H1 (cell line): Measurements from ENCODE around the gene CCIN. TPM values are rescaled to one million over a fixed set of nuclear protein-coding genes. Genes with fewer than 3 reads are reported as not detected.
A peak's percentile ranks its signal among the peaks of the same experiment; 100 is the strongest.

Experiments
- CTCF ChIA-PET: fragments of 300-600 bp; sonication (Branson Sonifier 250); formaldehyde crosslinking; loops from one replicate; lab custom pipeline; 2021; ENCODE audit not compliant: partially characterized antibody; lab: Charles Lee
- POLR2A ChIA-PET: fragments of 300-600 bp; sonication (Branson Sonifier 250); formaldehyde crosslinking; loops from one replicate; lab custom pipeline; 2021; ENCODE audit warnings: inconsistent platforms; ENCODE audit not compliant: partially characterized antibody; lab: Charles Lee
- DNase-seq, 2 experiments: peaks; one replicate each; pipeline versions ENCODE4 v3.0.0 to v3.0.0-alpha.2; 2010 to 2022; ENCODE audit warnings: low spot score in 2 of 2, low read depth in 1 of 2, mixed read lengths in 1 of 2
- FAIRE-seq: peaks from 2 replicates; lab custom pipeline; 2011; peaks lifted over from hg19 to GRCh38; lab: Jason Lieb, UNC
- H2AFZ ChIP-seq: 2 replicates; pipeline ENCODE4 v1.8.1; 2012; ENCODE audit warnings: low read length, inconsistent platforms
- H2AK5ac ChIP-seq: 2 replicates; pipeline ENCODE4 v1.6.1; 2013; ENCODE audit warnings: low read depth, low read length
- H2BK120ac ChIP-seq: replicated peaks from 2 replicates; pipeline ENCODE3; 2013; ENCODE audit warnings: low read depth, low read length, inconsistent platforms
- H2BK12ac ChIP-seq: 2 replicates; pipeline ENCODE4 v1.6.1; 2013; ENCODE audit warnings: low read depth, low read length
- H2BK15ac ChIP-seq: 2 replicates; pipeline ENCODE4 v1.6.1; 2013; ENCODE audit warnings: low read length
- H2BK20ac ChIP-seq: 2 replicates; pipeline ENCODE4 v1.6.1; 2013; ENCODE audit warnings: low read length
- H2BK5ac ChIP-seq: 2 replicates; pipeline ENCODE4 v1.6.1; 2013; ENCODE audit warnings: low read depth, low read length
- H3K14ac ChIP-seq: 2 replicates; pipeline ENCODE4 v1.6.1; 2013; ENCODE audit warnings: inconsistent platforms; ENCODE audit not compliant: insufficient read length
- H3K18ac ChIP-seq: 2 replicates; pipeline ENCODE4 v1.6.1; 2013; ENCODE audit warnings: low read length; ENCODE audit errors: extremely low read depth
- H3K23ac ChIP-seq: 2 replicates; pipeline ENCODE4 v1.6.1; 2013; ENCODE audit warnings: inconsistent platforms; ENCODE audit not compliant: insufficient read length
- H3K23me2 ChIP-seq: 2 replicates; pipeline ENCODE4 v1.6.1; 2013; ENCODE audit warnings: low read depth, low read length
- H3K27ac ChIP-seq: 2 replicates; pipeline ENCODE4 v1.6.1; 2011; ENCODE audit warnings: low read depth, low read length, inconsistent platforms
- H3K27me3 ChIP-seq, 4 experiments: replicated peaks in 1 of 4; 1 replicate in 1 of 4; 2 replicates in 3 of 4; pipeline versions ENCODE4 v1.6.1 to v1.8.1; 2011 to 2013; ENCODE audit warnings: low read length in 3 of 4, mild to moderate bottlenecking in 3 of 4, inconsistent platforms in 2 of 4, mixed read lengths in 2 of 4, moderate library complexity in 1 of 4; ENCODE audit not compliant: control insufficient read depth in 3 of 4, insufficient read depth in 3 of 4; ENCODE audit errors: extremely low read depth in 1 of 4
- H3K36me3 ChIP-seq, 4 experiments: 2 replicates each; pipeline versions ENCODE4 v1.6.1 to v1.8.1; 2011 to 2013; ENCODE audit warnings: mild to moderate bottlenecking in 4 of 4, low read length in 3 of 4, moderate library complexity in 2 of 4, control low read depth in 1 of 4, inconsistent platforms in 1 of 4; ENCODE audit not compliant: insufficient read depth in 4 of 4, control insufficient read depth in 2 of 4
- H3K4ac ChIP-seq: replicated peaks from 2 replicates; pipeline ENCODE3; 2013; ENCODE audit warnings: low read length, low read depth, mixed read lengths, inconsistent platforms; ENCODE audit not compliant: insufficient read length
- H3K4me1 ChIP-seq, 4 experiments: replicated peaks in 1 of 4; 1 replicate in 1 of 4; 2 replicates in 3 of 4; pipeline versions ENCODE4 v1.6.1 to v1.8.1; 2011 to 2013; ENCODE audit warnings: low read length in 3 of 4, inconsistent platforms in 2 of 4, mixed read lengths in 1 of 4; ENCODE audit not compliant: insufficient read depth in 4 of 4, control insufficient read depth in 3 of 4
- H3K4me2 ChIP-seq, 2 experiments: 2 replicates each; pipeline versions ENCODE4 v1.6.1 to v1.8.1; 2011 to 2013; ENCODE audit warnings: low read depth in 2 of 2, low read length in 2 of 2, control low read depth in 1 of 2, inconsistent platforms in 1 of 2, mild to moderate bottlenecking in 1 of 2; ENCODE audit not compliant: insufficient read depth in 1 of 2
- H3K4me3 ChIP-seq, 4 experiments: fragments of 200-600, 300-600 bp in 1 of 4; sonication (generic), shearing (Covaris generic), sonication (Bioruptor Twin) in 1 of 4; 2 replicates each; pipeline versions ENCODE4 v1.5.1 to v1.8.1; 2011 to 2016; ENCODE audit warnings: low read length in 4 of 4, low read depth in 3 of 4, control low read depth in 2 of 4, inconsistent platforms in 2 of 4, mild to moderate bottlenecking in 2 of 4, mixed read lengths in 1 of 4, moderate library complexity in 1 of 4; ENCODE audit not compliant: insufficient read depth in 2 of 4; ENCODE audit errors: extremely low read depth in 1 of 4
- H3K56ac ChIP-seq: replicated peaks from 2 replicates; pipeline ENCODE3; 2013; ENCODE audit warnings: low read depth, mild to moderate bottlenecking, mixed read lengths, low read length, inconsistent platforms; ENCODE audit not compliant: insufficient read length
- H3K79me1 ChIP-seq: 2 replicates; pipeline ENCODE4 v1.6.1; 2013; ENCODE audit warnings: low read depth, low read length, control low read depth
- H3K79me2 ChIP-seq, 2 experiments: 2 replicates each; pipeline versions ENCODE4 v1.6.1 to v1.8.1; 2012 to 2013; ENCODE audit warnings: low read length in 2 of 2, mild to moderate bottlenecking in 2 of 2, inconsistent platforms in 1 of 2; ENCODE audit not compliant: insufficient read depth in 2 of 2, control insufficient read depth in 1 of 2
- H3K9ac ChIP-seq, 4 experiments: replicated peaks in 1 of 4; 1 replicate in 1 of 4; 2 replicates in 3 of 4; pipeline versions ENCODE4 v1.6.1 to v1.8.1; 2011 to 2013; ENCODE audit warnings: low read depth in 3 of 4, low read length in 3 of 4, control low read depth in 2 of 4, mild to moderate bottlenecking in 2 of 4, moderate library complexity in 2 of 4, inconsistent platforms in 1 of 4; ENCODE audit errors: extremely low read depth in 1 of 4
- H3K9me3 ChIP-seq, 2 experiments: 2 replicates each; pipeline versions ENCODE4 v1.6.1 to v1.8.1; 2012 to 2013; ENCODE audit warnings: mild to moderate bottlenecking in 2 of 2, moderate library complexity in 2 of 2, control low read depth in 1 of 2, inconsistent platforms in 1 of 2, low read depth in 1 of 2, low read length in 1 of 2, mixed read lengths in 1 of 2; ENCODE audit not compliant: insufficient read depth in 2 of 2
- H4K20me1 ChIP-seq, 2 experiments: replicated peaks in 1 of 2; 2 replicates each; pipeline versions ENCODE3 to v1.8.1; 2011 to 2013; ENCODE audit warnings: inconsistent platforms in 2 of 2, low read length in 2 of 2, mild to moderate bottlenecking in 1 of 2; ENCODE audit not compliant: insufficient read depth in 2 of 2, control insufficient read depth in 1 of 2
- H4K5ac ChIP-seq: 2 replicates; pipeline ENCODE4 v1.6.1; 2013; ENCODE audit warnings: low read length, low read depth, mixed read lengths, inconsistent platforms; ENCODE audit not compliant: insufficient read length
- H4K8ac ChIP-seq: 2 replicates; pipeline ENCODE4 v1.8.0; 2013; ENCODE audit warnings: mild to moderate bottlenecking, moderate library complexity, low read length, inconsistent platforms; ENCODE audit not compliant: insufficient read depth; ENCODE audit errors: extremely low read depth
- H4K91ac ChIP-seq: replicated peaks from 2 replicates; pipeline ENCODE3; 2013; ENCODE audit warnings: low read length, mixed read lengths, inconsistent platforms; ENCODE audit not compliant: insufficient read length
- BCL11A ChIP-seq, 2 experiments: IDR thresholded peaks; one replicate each; pipeline ENCODE4 v1.6.1; 2011; ENCODE audit warnings: low read depth in 2 of 2, low read length in 2 of 2, mild to moderate bottlenecking in 2 of 2
- CBX5 ChIP-seq: fragments of 300-800, 300-1000 bp; sonication (generic); IDR thresholded peaks from 2 replicates; pipeline ENCODE4 v1.7.1; 2016; ENCODE audit warnings: antibody characterized with exemption, low read length, low read depth
- CEBPB ChIP-seq: IDR thresholded peaks from 2 replicates; pipeline ENCODE4 v1.6.1; 2012; ENCODE audit warnings: low read depth, low read length
- CTBP2 ChIP-seq: IDR thresholded peaks from 2 replicates; pipeline ENCODE4 v1.7.0; 2011; ENCODE audit warnings: borderline replicate concordance, mild to moderate bottlenecking, moderate library complexity, mixed read lengths, low read length; ENCODE audit not compliant: insufficient read depth, insufficient read length
- EZH2 ChIP-seq: fragments of 200-600 bp; sonication (generic); IDR thresholded peaks from 2 replicates; pipeline ENCODE4 v1.7.1; 2012; ENCODE audit warnings: low read depth, mild to moderate bottlenecking, moderate library complexity, low read length, inconsistent platforms; ENCODE audit not compliant: severe bottlenecking
- GABPA ChIP-seq: IDR thresholded peaks from 2 replicates; pipeline ENCODE4 v1.6.1; 2011; ENCODE audit warnings: mild to moderate bottlenecking, low read length, moderate library complexity, borderline replicate concordance; ENCODE audit not compliant: insufficient read depth
- HDAC6 ChIP-seq: IDR thresholded peaks from one replicate; pipeline ENCODE4 v1.7.1; 2012; ENCODE audit warnings: low read depth, mild to moderate bottlenecking, inconsistent platforms, low read length, moderate library complexity
- KDM5A ChIP-seq: fragments of 200-600 bp; IDR thresholded peaks from 2 replicates; pipeline ENCODE4 v1.7.1; 2012; ENCODE audit warnings: mild to moderate bottlenecking, low read length, inconsistent platforms, mixed read lengths
- POLR2A ChIP-seq, 2 experiments: IDR thresholded peaks; 1 replicate in 1 of 2; 2 replicates in 1 of 2; pipeline ENCODE4 v1.6.1; 2011; ENCODE audit warnings: low read depth in 2 of 2, low read length in 2 of 2, mild to moderate bottlenecking in 2 of 2; ENCODE audit errors: control extremely low read depth in 1 of 2
- SP4 ChIP-seq: IDR thresholded peaks from 2 replicates; pipeline ENCODE4 v1.6.1; 2012; ENCODE audit warnings: low read length, inconsistent platforms
- TCF12 ChIP-seq: IDR thresholded peaks from 2 replicates; pipeline ENCODE4 v1.6.1; 2011; ENCODE audit warnings: low read depth, mild to moderate bottlenecking, low read length
- TEAD4 ChIP-seq: IDR thresholded peaks from 2 replicates; pipeline ENCODE4 v1.6.1; 2012; ENCODE audit warnings: low read depth, low read length, inconsistent platforms, mixed read lengths
- WGBS, 2 experiments: shearing (Covaris generic) in 1 of 2; methylation state at CpG; one replicate each; pipeline versions ENCODE4 v1.1.6 to v1.1.7; 2013 to 2015; ENCODE audit warnings: low lambda C conversion rate in 2 of 2, mixed read lengths in 2 of 2, inconsistent platforms in 1 of 2, low coverage in 1 of 2, missing lambda C conversion rate in 1 of 2; ENCODE audit not compliant: insufficient replicate concordance in 2 of 2, insufficient coverage in 1 of 2, insufficient read length in 1 of 2; ENCODE audit errors: extremely low coverage in 1 of 2, missing lambda C conversion rate in 1 of 2; 5-methylcytosine and 5-hydroxymethylcytosine counted together
- polyA plus RNA-seq, 7 experiments: library from polyadenylated mRNA; depleted of rRNA in 3 of 7; stranded (reverse) in 5 of 7; unstranded in 2 of 7; fragments of >200 nt in 5 of 7; fragments of 200-250 nt in 2 of 7; gene quantifications; 1 replicate in 5 of 7; 2 replicates in 1 of 7; 4 replicates in 1 of 7; pipeline versions ENCODE4 v1.2.1 to v1.2.3, GENCODE V29; 2011 to 2013; ENCODE audit warnings: missing spikeins in 2 of 7, mixed read lengths in 2 of 7
- total RNA-seq: library from RNA; stranded (reverse); fragmentation: NEBNext Ultra II Directional; extraction: Animal tissue kit (Norgen Biotek cat#: 25700); gene quantifications from 2 replicates; pipeline ENCODE4 v1.2.1, GENCODE V29; 2021
- TF ChIP-seq, protein P1 (sequence below): IDR thresholded peaks from 2 replicates; pipeline ENCODE4 v1.6.1; 2012; ENCODE audit warnings: inconsistent platforms

Gene CCIN
- total and polyA plus RNA-seq, 2 of the 8 experiments (the other 6 are each of a cell fraction or from before 2014, with no cell fraction given) = 0.19 to 0.21 TPM

DNA sequence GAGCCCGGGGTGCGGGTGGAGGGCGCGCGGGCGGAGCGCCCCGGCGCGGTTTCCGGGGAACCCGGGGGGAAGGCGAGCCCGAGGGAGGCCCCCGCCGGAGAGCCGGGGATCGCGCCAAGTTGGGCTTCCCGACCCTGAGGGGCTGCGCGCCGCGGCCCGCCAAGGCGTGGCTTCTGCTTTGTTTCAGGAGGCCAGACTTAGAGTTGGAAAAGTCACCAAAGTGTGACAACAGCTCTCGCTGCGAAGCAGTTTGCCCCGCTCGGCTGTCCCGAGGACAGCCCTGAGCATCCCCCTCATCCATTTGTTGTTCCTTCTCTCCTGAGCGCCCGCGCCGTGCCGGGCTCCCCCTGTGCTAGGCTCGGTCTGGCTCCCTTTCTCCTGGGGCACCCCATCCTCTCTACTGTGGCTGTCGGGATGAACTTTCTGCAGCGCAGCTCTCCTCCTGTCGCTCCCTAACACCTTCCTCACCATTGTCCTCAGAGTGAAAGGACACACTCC, 32.2 kb upstream of the CCIN start:
- no peak overlapping the region for H2BK5ac ChIP-seq
- peaks cover 3 to 5% of the 10 kb centered on the region in 2 experiments for H4K20me1 ChIP-seq
- H2BK120ac ChIP-seq = no peak overlapping the region
- peak overlapping the region; percentile 18; the same call in 1 of the 2 replicates for H2AFZ ChIP-seq
- no peak overlapping the region for H3K27ac ChIP-seq
- CTCF ChIA-PET = interaction anchor here (0.6 to 3.0 kb wide), 6 partner anchors 19 to 53 kb away, joined by 3 to 13 read pairs (median 6); partner anchors contain the start of gene CCIN
- FAIRE-seq (no peak), DNase-seq (peak in 1 of 2 experiments; percentile 66)
- H3K14ac ChIP-seq = no peak overlapping the region
- H2BK15ac ChIP-seq = 0 out of 2 replicates have a peak overlapping the region, but pooled peaks have one; percentile 29
- POLR2A ChIA-PET = interaction anchor here (0.6 to 2.6 kb wide), 6 partner anchors 12 to 343 kb away, joined by 3 to 9 read pairs (median 4); partner anchors contain the start of gene CLTA
- no peak overlapping the region for H3K18ac ChIP-seq
- peaks cover 15% of the 10 kb centered on the region for H3K23me2 ChIP-seq
- peaks cover 18 to 58% (median 49%) of the 10 kb centered on the region in 4 experiments for H3K27me3 ChIP-seq
- H3K4ac ChIP-seq = no peak overlapping the region
- H2BK12ac ChIP-seq = peak overlapping the region; percentile 75; the same call in 1 of the 2 replicates
- no peak overlapping the region for H4K91ac ChIP-seq
- no peaks in the 10 kb centered on the region for H3K79me1 ChIP-seq
- no peak overlapping the region for H3K56ac ChIP-seq
- H3K79me2 ChIP-seq = no peaks in the 10 kb centered on the region
- H4K8ac ChIP-seq = peak overlapping the region; percentile 63; the same call in 1 of the 2 replicates
- H3K4me3 ChIP-seq = peak overlapping the region; percentile 62 to 76 (median 70)
- no peak overlapping the region for H3K23ac ChIP-seq
- H2AK5ac ChIP-seq = no peak overlapping the region
- no peak overlapping the region for H4K5ac ChIP-seq
- H3K4me1 ChIP-seq = peaks cover 0 to 15% (median 7%) of the 10 kb centered on the region in 4 experiments; a peak in 6 of 7 replicates
- H3K9me3 ChIP-seq = no peaks in the 10 kb centered on the region
- peak overlapping the region in 2 of 4 experiments; percentile 34 to 67; a peak in 4 of 7 replicates for H3K9ac ChIP-seq
- H3K36me3 ChIP-seq = no peaks in the 10 kb centered on the region; a peak in 1 of 8 replicates
- H3K4me2 ChIP-seq = peak overlapping the region; percentile 86 to 93
- no peak overlapping the region for H2BK20ac ChIP-seq
- WGBS, 2 experiments = 0% methylated on average over 23 of the region's 40 CpGs; no CpG with 5 or more reads in 1 of the 2 experiments
- no peak for TF ChIP-seq SP4
- TF ChIP-seq POLR2A (IDR thresholded peaks at IDR 0.05; ENCODE audit: control extremely low read depth in 1 of 2, low read depth in 2 of 2, low read length in 2 of 2) = no peak; a peak in 1 of 3 replicates
- TF ChIP-seq TCF12 = no peak
- peak; percentile 64; the same call in 1 of the 2 replicates for TF ChIP-seq GABPA
- no peak for TF ChIP-seq CBX5
- TF ChIP-seq TEAD4 = no peak
- TF ChIP-seq CTBP2 = no peak
- no peak for TF ChIP-seq CEBPB
- no peak for TF ChIP-seq KDM5A
- no peak for TF ChIP-seq HDAC6
- TF ChIP-seq BCL11A (IDR thresholded peaks at IDR 0.05; ENCODE audit: low read depth in 2 of 2, low read length in 2 of 2) = no peak
- TF ChIP-seq, protein P1, sequence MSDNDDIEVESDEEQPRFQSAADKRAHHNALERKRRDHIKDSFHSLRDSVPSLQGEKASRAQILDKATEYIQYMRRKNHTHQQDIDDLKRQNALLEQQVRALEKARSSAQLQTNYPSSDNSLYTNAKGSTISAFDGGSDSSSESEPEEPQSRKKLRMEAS = no peak
- TF ChIP-seq EZH2 = peak; percentile 54
